GM21381 (cell line): ENCODE measurements around the gene PLCD1.
"Not testable (repeated sequence)": the region's sequence is repeated elsewhere in the genome, so short reads cannot be mapped to it uniquely, and the experiment has no call there.

Source experiments
- ATAC-seq: cut with Tn5 transposase; IDR thresholded peaks from one replicate; pipeline ENCODE4 v1.9.1; 2021; ENCODE audit warnings: mild to moderate bottlenecking, moderate library complexity; ENCODE audit not compliant: unreplicated experiment

Gene PLCD1

GRCh38 chr3:37988376-37988775 lies 41.1 kb downstream of the PLCD1 start:
- not testable (repeated sequence) for ATAC-seq

GRCh38 chr3:37987751-37988179 lies 41.7 kb downstream of the PLCD1 start:
- ATAC-seq, result no peak

- no peak for ATAC-seq
Observed at GRCh38 chr3:37987315-37987697, 42.1 kb downstream of the PLCD1 start.

- no peak for ATAC-seq
Observed at GRCh38 chr3:37986479-37987314, 42.7 kb downstream of the PLCD1 start.

- no peak for ATAC-seq
Observed at GRCh38 chr3:37985637-37986320, 43.7 kb downstream of the PLCD1 start.

GRCh38 chr3:37984596-37984995 lies 44.8 kb downstream of the PLCD1 start:
- ATAC-seq, result no peak

GRCh38 chr3:37984051-37984450 lies 45.4 kb downstream of the PLCD1 start:
- ATAC-seq, result no peak

GRCh38 chr3:37982331-37982730 lies 47.1 kb downstream of the PLCD1 start:
- no peak for ATAC-seq

- no peak for ATAC-seq
Observed at GRCh38 chr3:37981348-37981664, 48.1 kb downstream of the PLCD1 start.

GRCh38 chr3:37980462-37981347 lies 48.7 kb downstream of the PLCD1 start:
- no peak for ATAC-seq

- ATAC-seq, result no peak
Observed at GRCh38 chr3:37979541-37980461, 49.6 kb downstream of the PLCD1 start.

GRCh38 chr3:37974121-37975083 lies 55.0 kb downstream of the PLCD1 start:
- peak; percentile 83 for ATAC-seq

- no peak for ATAC-seq
Observed at GRCh38 chr3:37973246-37974054, 56.0 kb downstream of the PLCD1 start.

- not testable (repeated sequence) for ATAC-seq
Observed at GRCh38 chr3:37972056-37972455, 57.4 kb downstream of the PLCD1 start.

GRCh38 chr3:37971467-37971866 lies 58.0 kb downstream of the PLCD1 start:
- no peak for ATAC-seq

- ATAC-seq, result no peak
Observed at GRCh38 chr3:37970802-37971201, 58.6 kb downstream of the PLCD1 start.

GRCh38 chr3:37969596-37970100 lies 59.8 kb downstream of the PLCD1 start:
- ATAC-seq, result no peak
